Endometrial microvascular endothelial cells (primary cell): ENCODE data around the gene CDH20. TPM values are rescaled to one million over a fixed set of nuclear protein-coding genes. Genes with fewer than 3 reads are reported as not detected.

Source experiments
- in situ Hi-C: cut with HindIII; loops from 2 replicates; pipeline ENCODE4 v1.10.0; 2017; ENCODE audit warnings: low sequenced_read_pairs, low pct_unique_long_range_greater_than_20kb; ENCODE audit errors: inconsistent ontology term
- total RNA-seq: library from RNA; depleted of rRNA; stranded (reverse); fragments of >200 nt; gene quantifications from one replicate; pipeline ENCODE4 v1.2.3, GENCODE V29; 2015; ENCODE audit errors: inconsistent ontology term

The CDH20 gene
- total RNA-seq, 1 donor from 2014 or later: 0.09 TPM

- in situ Hi-C loops: no loop called here
Measured at GRCh38 chr18:61589724-61590065, 256.5 kb downstream of the CDH20 start.

DNA sequence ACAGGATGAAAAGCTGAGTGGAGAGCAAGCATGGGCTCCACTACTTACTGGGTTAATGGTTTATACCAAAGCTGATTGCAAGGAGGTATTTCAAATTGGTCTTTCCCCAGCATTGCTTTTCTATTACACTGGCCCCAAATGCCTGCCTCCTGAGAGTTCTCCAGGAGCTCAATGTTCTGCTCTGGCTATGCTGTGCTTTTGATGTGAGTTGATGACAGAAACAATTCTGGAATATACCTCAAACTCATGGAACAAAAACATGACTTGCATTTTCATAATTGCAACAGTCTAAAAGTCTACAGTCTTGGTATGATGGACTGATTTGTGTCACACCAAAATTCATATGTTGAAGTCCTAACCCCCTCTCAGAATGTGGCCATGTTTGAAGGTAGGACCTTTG, 258.0 kb downstream of the CDH20 start:
- in situ Hi-C loops: no loop called here

DNA sequence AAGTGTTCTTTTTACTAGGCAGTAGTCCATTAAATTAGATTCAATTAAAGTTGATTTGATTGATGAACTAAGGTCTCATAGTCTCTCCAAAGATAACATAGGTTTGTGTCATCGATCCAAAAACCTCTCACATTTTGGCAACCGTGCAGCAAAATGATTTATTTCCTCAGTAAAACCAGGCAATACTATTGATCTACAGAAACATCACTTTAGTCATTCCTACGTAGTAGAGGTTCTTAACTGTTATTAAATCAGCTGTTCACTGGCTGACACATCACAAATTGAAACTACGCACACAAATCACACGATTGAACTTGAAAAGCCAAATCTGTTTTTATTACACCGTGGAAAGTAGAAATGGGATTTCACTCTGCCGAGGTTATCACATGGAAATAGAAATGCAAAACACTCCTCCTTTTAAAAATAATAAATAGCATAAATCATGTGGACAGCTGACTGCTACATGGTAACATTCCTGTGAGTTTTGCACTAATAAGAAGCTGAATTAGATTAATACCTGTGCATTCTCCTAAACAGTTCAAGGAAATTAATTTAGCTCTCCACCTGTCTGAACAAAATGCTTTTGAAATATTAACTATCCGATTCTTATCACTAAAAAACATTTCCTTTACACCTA, 262.5 kb downstream of the CDH20 start:
- in situ Hi-C loops: no loop called here

DNA sequence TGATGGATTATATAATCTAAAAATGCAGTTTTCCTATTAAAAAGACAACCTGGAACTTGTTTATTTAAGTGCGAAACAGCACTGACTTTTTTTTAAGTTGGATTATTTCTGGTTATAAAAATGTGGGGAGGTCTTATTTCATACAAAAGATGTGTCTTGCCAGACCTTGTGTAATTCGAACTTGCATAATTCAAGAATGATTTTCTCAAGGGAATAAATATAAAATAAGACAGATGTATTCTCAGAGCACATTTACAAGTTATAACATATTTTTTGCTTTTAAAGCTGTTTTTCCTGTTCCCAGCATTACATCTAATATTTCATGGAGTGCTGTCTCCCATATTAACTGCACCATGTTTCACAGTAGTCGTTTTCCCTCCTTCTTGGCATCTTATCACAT, 263.1 kb downstream of the CDH20 start:
- in situ Hi-C loops: no loop called here

- in situ Hi-C loops: no loop called here
Measured at GRCh38 chr18:61597316-61597715, 264.1 kb downstream of the CDH20 start.

GRCh38 chr18:61600422-61600821, 267.2 kb downstream of the CDH20 start:
- in situ Hi-C loops: no loop called here

GRCh38 chr18:61602836-61603235, 269.6 kb downstream of the CDH20 start:
- in situ Hi-C loops: no loop called here
